Vagina (tissue), 2 donors: ENCODE measurements around the gene ARVCF. TPM values are rescaled to one million over a fixed set of nuclear protein-coding genes. Genes with fewer than 3 reads are reported as not detected.

Source experiments
- DNase-seq, 2 donors: peaks; one replicate each; pipeline ENCODE4 v3.0.0-alpha.2; 2017; ENCODE audit errors: extremely low spot score in 2 of 2
- H3K27ac ChIP-seq: fragments of 200-600 bp; sonication (generic); one replicate; pipeline ENCODE4 v1.5.1; 2019
- H3K27me3 ChIP-seq: fragments of 200-600 bp; sonication (generic); one replicate; pipeline ENCODE4 v1.5.1; 2019
- H3K36me3 ChIP-seq, 2 donors: fragments of 200-600 bp; sonication (generic); one replicate each; pipeline ENCODE4 v1.5.1; 2017 to 2019
- H3K4me1 ChIP-seq: fragments of 200-600 bp; sonication (generic); one replicate; pipeline ENCODE4 v1.5.1; 2019
- H3K4me3 ChIP-seq, 2 donors: fragments of 200-600 bp; sonication (generic); 1 replicate in 1 of 2; 2 replicates in 1 of 2; pipeline ENCODE4 v1.5.1; 2016 to 2019
- H3K9me3 ChIP-seq: fragments of 200-600 bp; sonication (generic); one replicate; pipeline ENCODE4 v1.5.1; 2019
- CTCF ChIP-seq, 3 experiments: fragments of 450-650 bp in 2 of 3; fragments of 200-600 bp in 1 of 3; sonication (generic) in 1 of 3; IDR thresholded peaks; one replicate each; pipeline ENCODE4 v1.5.1; 2017 to 2019; ENCODE audit warnings: antibody characterized with exemption in 3 of 3, mild to moderate bottlenecking in 2 of 3, moderate library complexity in 2 of 3
- POLR2A ChIP-seq, 2 donors: fragments of 450-650 bp; IDR thresholded peaks; one replicate each; pipeline ENCODE4 v1.6.1; 2017; ENCODE audit warnings: antibody characterized with exemption in 2 of 2, mild to moderate bottlenecking in 2 of 2, moderate library complexity in 2 of 2
- POLR2AphosphoS5 ChIP-seq, 2 donors: sonication (generic); formaldehyde crosslinking; IDR thresholded peaks; one replicate each; pipeline ENCODE4 v1.9.0; 2017; ENCODE audit warnings: antibody characterized with exemption in 2 of 2, mild to moderate bottlenecking in 2 of 2, low read depth in 1 of 2; ENCODE audit not compliant: insufficient read depth in 1 of 2
- intact Hi-C: fragments of 100-400 bp; cut with DNase I; formaldehyde crosslinking; loops from one replicate; pipeline ENCODE4 v1.15.1; 2023
- total RNA-seq: library from RNA; depleted of rRNA; stranded (reverse); fragments of >200 nt; gene quantifications from one replicate; pipeline ENCODE4 v1.2.3, GENCODE V29; 2016

ARVCF gene
- total RNA-seq, 1 donor from 2014 or later: 10.8 TPM

- intact Hi-C loops: no loop called here
- Histone ChIP-seq H3K4me3 (no peak overlapping the region), H3K27me3 (no peaks in the 10 kb centered on the region), H3K4me1 (peaks cover 15% of the 10 kb centered on the region), H3K36me3 (no peaks in the 10 kb centered on the region), H3K27ac (no peak overlapping the region), H3K9me3 (no peaks in the 10 kb centered on the region)
- DNase-seq: no peak
- TF ChIP-seq CTCF (IDR thresholded peaks at IDR 0.05): no peak
- no peak for TF ChIP-seq POLR2A (IDR thresholded peaks at IDR 0.05)
- no peak for TF ChIP-seq POLR2AphosphoS5 (IDR thresholded peaks at IDR 0.05; ENCODE audit: insufficient read depth in 1 of 2, low read depth in 1 of 2)
Observed at GRCh38 chr22:20026204-20026908, 9.7 kb upstream of the ARVCF start.

- intact Hi-C loops: no loop called here
- no peaks in the 10 kb centered on the region for H3K9me3 ChIP-seq
- H3K27ac ChIP-seq: no peak overlapping the region
- DNase-seq: no peak
- H3K27me3 ChIP-seq: no peaks in the 10 kb centered on the region
- no peaks in the 10 kb centered on the region for H3K36me3 ChIP-seq
- peaks cover 18% of the 10 kb centered on the region for H3K4me1 ChIP-seq
- no peak overlapping the region for H3K4me3 ChIP-seq
- no peak for TF ChIP-seq POLR2AphosphoS5 (IDR thresholded peaks at IDR 0.05; ENCODE audit: insufficient read depth in 1 of 2, low read depth in 1 of 2)
- no peak for TF ChIP-seq POLR2A (IDR thresholded peaks at IDR 0.05)
- no peak for TF ChIP-seq CTCF (IDR thresholded peaks at IDR 0.05)
Observed at GRCh38 chr22:20025401-20026203, 9.0 kb upstream of the ARVCF start.

- Histone ChIP-seq H3K4me1 (peaks cover 25% of the 10 kb centered on the region), H3K9me3 (no peaks in the 10 kb centered on the region), H3K4me3 (no peak overlapping the region), H3K27me3 (no peaks in the 10 kb centered on the region), H3K36me3 (no peaks in the 10 kb centered on the region), H3K27ac (no peak overlapping the region)
- intact Hi-C loops: loop anchor here (5.0 kb wide), 1 partner anchor 52 kb away; no protein-coding TSS in a partner anchor
- TF ChIP-seq POLR2AphosphoS5 (IDR thresholded peaks at IDR 0.05; ENCODE audit: insufficient read depth in 1 of 2, low read depth in 1 of 2) (no peak), POLR2A (IDR thresholded peaks at IDR 0.05) (no peak), CTCF (IDR thresholded peaks at IDR 0.05) (no peak)
- DNase-seq: no peak
Observed at GRCh38 chr22:20024650-20025397, 8.2 kb upstream of the ARVCF start.

DNA sequence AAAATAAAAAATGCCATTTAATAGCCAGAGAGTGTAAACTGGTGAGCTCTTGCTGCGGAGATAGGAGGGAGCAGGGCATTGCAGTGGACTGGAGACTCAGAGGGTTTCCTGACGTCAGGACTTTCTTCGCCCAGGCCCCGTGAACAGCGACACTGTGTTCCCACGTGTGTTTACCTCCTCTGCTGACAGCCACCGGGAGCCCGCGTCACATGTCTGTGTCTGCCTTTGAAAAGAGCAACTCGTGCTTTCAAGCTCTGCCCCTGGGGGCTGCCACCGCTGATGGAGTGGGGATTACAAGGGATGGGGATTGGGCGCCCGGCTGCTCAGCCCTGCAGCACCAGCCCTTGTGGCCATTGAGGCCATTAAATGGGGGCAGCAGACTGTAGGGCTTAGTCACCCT lies 7.6 kb upstream of the ARVCF start:
- H3K4me3 ChIP-seq: no peak overlapping the region
- DNase-seq: no peak
- H3K36me3 ChIP-seq: no peaks in the 10 kb centered on the region
- H3K9me3 ChIP-seq: no peaks in the 10 kb centered on the region
- no peaks in the 10 kb centered on the region for H3K27me3 ChIP-seq
- no peak overlapping the region for H3K27ac ChIP-seq
- intact Hi-C loops: loop anchor here (5.0 kb wide), 1 partner anchor 53 kb away; no protein-coding TSS in a partner anchor
- no peak for TF ChIP-seq POLR2A (IDR thresholded peaks at IDR 0.05)
- TF ChIP-seq CTCF (IDR thresholded peaks at IDR 0.05): no peak
- no peak for TF ChIP-seq POLR2AphosphoS5 (IDR thresholded peaks at IDR 0.05; ENCODE audit: insufficient read depth in 1 of 2, low read depth in 1 of 2)
- H3K4me1 ChIP-seq: peaks cover 25% of the 10 kb centered on the region
